Ovary (tissue), 10 donors: Measurements from ENCODE around the gene CLPSL1. TPM values are rescaled to one million over a fixed set of nuclear protein-coding genes. Genes with fewer than 3 reads are reported as not detected.
"Not testable (repeated sequence)": the region's sequence is repeated elsewhere in the genome, so short reads cannot be mapped to it uniquely, and the experiment has no call there.

Experiments
- DNase-seq, 5 donors: peaks; one replicate each; pipeline ENCODE4 v3.0.0-alpha.2; 2019 to 2020
- H3K27ac ChIP-seq, 2 donors: fragments of 200-600 bp; one replicate each; pipeline versions ENCODE4 v1.5.1 to v1.8.0; 2019 to 2022
- H3K27me3 ChIP-seq: fragments of 200-600 bp; one replicate; pipeline ENCODE4 v1.8.0; 2022
- H3K36me3 ChIP-seq: fragments of 200-600 bp; sonication (generic); one replicate; pipeline ENCODE4 v1.5.1; 2019
- H3K4me1 ChIP-seq: one replicate; pipeline ENCODE4 v1.8.1; 2013; ENCODE audit warnings: mild to moderate bottlenecking, moderate library complexity; ENCODE audit not compliant: insufficient read depth
- H3K4me3 ChIP-seq: fragments of 200-600 bp; sonication (generic); one replicate; pipeline ENCODE4 v1.5.1; 2017
- H3K9me3 ChIP-seq, 2 donors: fragments of 200-600 bp in 1 of 2; sonication (generic) in 1 of 2; one replicate each; pipeline versions ENCODE4 v1.5.1 to v1.8.1; 2013 to 2019; ENCODE audit warnings: mild to moderate bottlenecking in 1 of 2, moderate library complexity in 1 of 2
- CTCF ChIP-seq, 3 donors: fragments of 450-650 bp in 2 of 3; fragments of 200-600 bp in 1 of 3; IDR thresholded peaks; one replicate each; pipeline versions ENCODE4 v1.5.1 to v1.8.0; 2016 to 2022; ENCODE audit warnings: antibody characterized with exemption in 3 of 3, mild to moderate bottlenecking in 1 of 3
- EP300 ChIP-seq: sonication (generic); formaldehyde crosslinking; IDR thresholded peaks from one replicate; pipeline ENCODE4 v1.6.1; 2017; ENCODE audit warnings: antibody characterized with exemption
- POLR2A ChIP-seq: fragments of 450-650 bp; IDR thresholded peaks from one replicate; pipeline ENCODE4 v1.6.1; 2017; ENCODE audit warnings: antibody characterized with exemption, mild to moderate bottlenecking, moderate library complexity
- WGBS, 3 donors: extraction: QIAGEN DNeasy Blood & Tissue Kit in 1 of 3; methylation state at CpG; one replicate each; pipeline versions ENCODE4 v1.1.5 to v1.1.7; 2013 to 2017; 5-methylcytosine and 5-hydroxymethylcytosine counted together
- intact Hi-C, 4 donors: fragments of 100-400 bp; cut with DNase I; formaldehyde crosslinking; loops; one replicate each; pipeline versions ENCODE4 v1.11.0 to v1.15.1; 2022 to 2023
- long read RNA-seq, 3 donors: library from polyadenylated mRNA in 2 of 3; unstranded in 2 of 3; transcript quantifications; one replicate each; pipeline ENCODE4 v2.0.0 and lab custom pipeline, GENCODE V29; 2021 to 2026
- polyA plus RNA-seq, 2 donors: library from polyadenylated mRNA; stranded (reverse); fragments of 200-250 nt in 1 of 2; fragments of 350-450 nt in 1 of 2; fragmentation: Illumina TruSeq in 1 of 2; extraction: RNeasy Lipid Tissue Mini Kit (QIAGEN cat#74804) in 1 of 2; gene quantifications; one replicate each; pipeline ENCODE4 v1.2.3, GENCODE V29; 2013 to 2014
- total RNA-seq, 7 donors: library from RNA; depleted of rRNA in 2 of 7; stranded (reverse); fragments of >200 nt in 2 of 7; fragmentation: NEBNext Ultra II Directional in 3 of 7; extraction: Animal tissue kit (Norgen Biotek cat#: 25700) in 3 of 7; gene quantifications; one replicate each; pipeline versions ENCODE4 v1.1.0 to v1.2.4, GENCODE V29; 2016 to 2023
- donor health status: DM: no; HTN: no; CAD: no; lungs with moderate emphysema.
- donor health status: DM: no; HTN: no; CAD: no.
- donor health status: Bipolar disorder and iron deficiency.
- donor health status: DM: yes; HTN: yes; CAD: no.
- donor health status: DM: no; HTN: no; CAD: no.
- donor health status: DM: yes; HTN: yes; CAD: no.

CLPSL1 gene
- total RNA-seq, result not detected
- polyA plus RNA-seq, result not detected
- long read RNA-seq, donor 1, result 0 reads
- long read RNA-seq, donor 2, result 0 reads
- long read RNA-seq, donor 3, result 0 reads

DNA sequence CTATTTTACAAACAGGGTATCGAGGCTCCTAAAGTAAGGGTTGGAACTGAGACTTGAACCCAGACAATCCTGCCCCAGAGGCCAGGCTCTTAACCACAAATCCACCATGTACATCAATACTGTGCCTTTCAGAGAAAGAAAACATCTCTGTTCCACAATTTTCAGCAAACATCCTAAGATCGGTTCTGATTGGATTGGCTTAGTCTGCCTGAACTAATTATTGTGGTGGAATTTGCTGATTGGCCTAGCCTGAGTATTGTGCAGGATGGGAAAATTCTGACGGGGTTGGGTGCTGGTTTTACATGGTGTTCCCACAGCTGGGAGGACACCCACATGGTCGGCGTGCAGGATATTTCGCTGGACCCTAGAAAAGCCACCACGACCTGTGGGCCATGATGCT lies at the start of gene CLPSL1:
Gene CLPSL1, plus strand, starts transcription at position 301 of the 400 bp plus-strand sequence. Its CDS starts 92 bp downstream, at position 393.
- H3K36me3 ChIP-seq, result no peaks in the 10 kb centered on the region
- no peak for TF ChIP-seq EP300
- no peak for TF ChIP-seq CTCF (IDR thresholded peaks at IDR 0.05)
- TF ChIP-seq POLR2A, result no peak
- 73 to 89% (median 76%) methylated on average over 7 of the region's 7 CpGs for WGBS, 3 donors
- no peak for DNase-seq
- intact Hi-C loops, result no loop called here
- no peaks in the 10 kb centered on the region for H3K4me1 ChIP-seq
- H3K4me3 ChIP-seq, result no peak within 1 kb of the TSS
- H3K27me3 ChIP-seq, result no peaks in the 10 kb centered on the region
- H3K9me3 ChIP-seq, result no peaks in the 10 kb centered on the region
- no peak within 1 kb of the TSS for H3K27ac ChIP-seq

- peak; percentile 57 for TF ChIP-seq EP300
- TF ChIP-seq POLR2A, result peak; percentile 89
- TF ChIP-seq CTCF (IDR thresholded peaks at IDR 0.05), result no peak
- peak overlapping the region; percentile 97 for H3K27ac ChIP-seq
- no peaks in the 10 kb centered on the region for H3K9me3 ChIP-seq
- peak; percentile 97 to 99 (median 98) for DNase-seq
- intact Hi-C loops, result loop anchor here in 1 of 4 donors (10.0 kb wide), 1 partner anchor 237 kb away; the partner anchor contains the start of gene TEAD3
- H3K27me3 ChIP-seq, result no peaks in the 10 kb centered on the region
- peaks cover 17% of the 10 kb centered on the region for H3K4me1 ChIP-seq
- no peaks in the 10 kb centered on the region for H3K36me3 ChIP-seq
- 0 to 2% (median 1%) methylated on average over 19 to 23 of the region's 23 CpGs for WGBS, 3 donors
- peak overlapping the region; percentile 86 for H3K4me3 ChIP-seq
Observed at GRCh38 chr6:35731414-35731735, 49.4 kb upstream of the CLPSL1 start.

GRCh38 chr6:35731736-35732532 lies 48.9 kb upstream of the CLPSL1 start:
- 1% methylated on average over 45 to 61 of the region's 61 CpGs for WGBS, 3 donors
- Histone ChIP-seq H3K36me3 (no peaks in the 10 kb centered on the region), H3K27me3 (no peaks in the 10 kb centered on the region), H3K27ac (peak overlapping the region; percentile 97), H3K4me1 (peaks cover 16% of the 10 kb centered on the region), H3K9me3 (no peaks in the 10 kb centered on the region), H3K4me3 (peak overlapping the region; percentile 86)
- peak; percentile 97 to 99 (median 99) for DNase-seq
- intact Hi-C loops, result loop anchor here in 2 of 4 donors (1.0 to 10.0 kb wide), 3 partner anchors 143 to 237 kb away; partner anchors contain the start of gene TEAD3 (in 1 of the 2)
- TF ChIP-seq POLR2A (peak; percentile 56), EP300 (peak; percentile 73), CTCF (IDR thresholded peaks at IDR 0.05) (peak in 1 of 3 donors; percentile 56)

DNA sequence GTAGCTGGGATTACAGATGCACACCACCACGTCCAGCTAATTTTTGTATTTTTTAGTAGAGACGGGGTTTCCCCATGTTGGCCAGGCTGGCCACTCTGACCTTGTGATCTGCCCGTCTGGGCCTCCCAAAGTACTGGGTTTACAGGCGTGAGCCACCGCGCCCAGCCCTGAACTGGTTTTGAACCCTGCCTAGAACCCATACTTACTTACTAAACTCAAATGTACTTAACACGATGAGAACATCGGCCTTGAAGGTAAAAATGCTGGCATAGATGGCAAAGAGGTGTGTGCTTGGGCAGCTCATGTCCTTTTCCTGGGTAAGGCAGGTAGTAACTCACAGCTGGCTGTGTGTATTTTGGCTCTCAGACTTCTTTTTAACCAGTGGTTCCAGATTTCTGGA lies 47.2 kb upstream of the CLPSL1 start:
- TF ChIP-seq CTCF (IDR thresholded peaks at IDR 0.05) (no peak), EP300 (no peak), POLR2A (no peak)
- no peak for DNase-seq
- intact Hi-C loops, result loop anchor here in 1 of 4 donors (2.0 to 10.0 kb wide), 2 partner anchors 145 to 239 kb away; partner anchors contain the start of gene TEAD3
- Histone ChIP-seq H3K36me3 (no peaks in the 10 kb centered on the region), H3K4me1 (peaks cover 16% of the 10 kb centered on the region), H3K4me3 (no peak overlapping the region), H3K27ac (peak overlapping the region in 1 of 2 donors; percentile 97), H3K9me3 (no peaks in the 10 kb centered on the region), H3K27me3 (no peaks in the 10 kb centered on the region)
- 93 to 94% (median 93%) methylated on average over 8 of the region's 8 CpGs for WGBS, 3 donors

- intact Hi-C loops, result loop anchor here in 1 of 4 donors (10.0 kb wide), 1 partner anchor 240 kb away; the partner anchor contains the start of gene TEAD3
- H3K9me3 ChIP-seq, H3K36me3 ChIP-seq, H3K27me3 ChIP-seq, DNase-seq, H3K4me3 ChIP-seq, H3K4me1 ChIP-seq, H3K27ac ChIP-seq: not testable (repeated sequence)
- WGBS, 3 donors, result 96 to 98% (median 97%) methylated on average over 12 of the region's 12 CpGs
Observed at GRCh38 chr6:35734319-35734718, 46.5 kb upstream of the CLPSL1 start.
